Activated CD8-positive, alpha-beta T cell treated with anti-CD3 and anti-CD28 coated beads, Interleukin-2, amount 10 ng/mL, durations not matched to agents 7 days and 5 days (primary cell): Measurements from ENCODE around the gene CELF4. TPM values are rescaled to one million over a fixed set of nuclear protein-coding genes. Genes with fewer than 3 reads are reported as not detected.
A peak's percentile ranks its signal among the peaks of the same experiment; 100 is the strongest.

Experiments used
- ATAC-seq: fragments of 150-1000 bp; cut with Tn5 transposase; one replicate; pipeline ENCODE4 v1.10.0; 2021; ENCODE audit warnings: moderate library complexity
- CTCF ChIA-PET: fragments of 350-600 bp; sonication (Branson Sonifier 250); formaldehyde crosslinking; loops from one replicate; lab custom pipeline; 2021; ENCODE audit warnings: antibody characterized with exemption; lab: Charles Lee
- POLR2A ChIA-PET: fragments of 350-600 bp; sonication (Branson Sonifier 250); formaldehyde crosslinking; loops from one replicate; lab custom pipeline; 2021; ENCODE audit warnings: antibody characterized with exemption; lab: Charles Lee
- DNase-seq: peaks from one replicate; pipeline ENCODE4 v3.0.0-alpha.2; 2020
- H3K27ac Mint-ChIP-seq: one replicate; pipeline ENCODE4 v1.8.0; 2021; ENCODE audit warnings: mild to moderate bottlenecking, mixed read lengths
- H3K27me3 Mint-ChIP-seq: one replicate; pipeline ENCODE4 v1.8.0; 2021; ENCODE audit warnings: low read depth, mixed read lengths
- H3K36me3 Mint-ChIP-seq: one replicate; pipeline ENCODE4 v1.8.0; 2021; ENCODE audit warnings: low read depth, mixed read lengths
- H3K4me1 Mint-ChIP-seq: one replicate; pipeline ENCODE4 v1.8.0; 2021; ENCODE audit warnings: low read depth, mixed read lengths
- H3K4me3 Mint-ChIP-seq: one replicate; pipeline ENCODE4 v1.8.0; 2021; ENCODE audit warnings: mild to moderate bottlenecking, mixed read lengths
- H3K9me3 Mint-ChIP-seq: one replicate; pipeline ENCODE4 v1.8.0; 2022; ENCODE audit warnings: mixed read lengths; ENCODE audit not compliant: insufficient read depth
- total RNA-seq, 2 experiments: library from RNA; stranded (reverse); gene quantifications; one replicate each; pipeline ENCODE4 v1.2.3, GENCODE V29; 2021

CELF4 gene
- total RNA-seq, 2 experiments from 2014 or later = not detected

DNA sequence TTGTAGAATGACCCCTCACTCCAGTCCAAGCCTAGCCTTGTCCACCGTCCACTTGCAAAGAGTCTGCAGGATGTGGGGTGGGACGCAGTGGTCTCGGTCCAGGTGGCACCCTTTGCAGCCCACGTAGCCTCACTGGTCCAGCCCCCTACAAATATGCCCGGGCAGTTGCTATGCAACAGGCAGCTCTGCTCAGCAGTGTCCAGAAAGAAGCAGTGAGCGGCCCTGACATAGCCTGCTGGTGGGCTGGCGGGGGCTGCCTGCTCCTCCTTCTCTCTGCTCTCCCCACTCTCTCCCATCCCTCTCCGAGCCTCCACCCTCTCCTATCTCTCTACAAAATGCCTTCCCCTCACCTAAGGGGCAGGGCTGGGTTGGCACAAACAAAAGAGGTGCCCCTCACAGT, 233.4 kb downstream of the CELF4 start:
- Mint-ChIP-seq H3K4me3 (no peak overlapping the region), H3K27ac (no peak overlapping the region), H3K27me3 (no peaks in the 10 kb centered on the region), H3K36me3 (no peaks in the 10 kb centered on the region), H3K9me3 (no peaks in the 10 kb centered on the region), H3K4me1 (no peaks in the 10 kb centered on the region)
- ChIA-PET CTCF (no interaction called here), POLR2A (no interaction called here)
- DNase-seq (no peak), ATAC-seq (no peak)

DNA sequence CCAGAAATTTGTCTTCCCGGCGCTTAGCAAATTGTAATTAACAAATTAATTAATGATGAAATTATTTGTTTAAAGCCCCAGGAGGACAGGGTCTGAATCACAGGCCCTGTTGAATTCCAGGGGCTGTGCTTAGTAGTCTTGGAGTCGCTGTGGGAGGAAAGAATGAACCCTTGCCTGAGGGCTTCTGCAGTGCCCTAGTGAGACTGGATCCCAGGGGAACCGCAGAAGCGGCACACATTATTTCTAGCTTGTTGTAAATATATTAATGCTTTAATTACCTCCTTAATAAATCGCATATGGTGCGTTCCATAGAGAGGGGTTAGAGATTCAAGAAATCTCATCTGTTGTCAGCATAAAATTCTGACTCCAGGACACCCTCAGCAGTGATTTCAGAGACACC, 235.4 kb downstream of the CELF4 start:
- Mint-ChIP-seq H3K27me3 (no peaks in the 10 kb centered on the region), H3K4me3 (no peak overlapping the region), H3K4me1 (no peaks in the 10 kb centered on the region), H3K9me3 (no peaks in the 10 kb centered on the region), H3K36me3 (no peaks in the 10 kb centered on the region), H3K27ac (no peak overlapping the region)
- ChIA-PET POLR2A (no interaction called here), CTCF (no interaction called here)
- DNase-seq (no peak), ATAC-seq (no peak)

DNA sequence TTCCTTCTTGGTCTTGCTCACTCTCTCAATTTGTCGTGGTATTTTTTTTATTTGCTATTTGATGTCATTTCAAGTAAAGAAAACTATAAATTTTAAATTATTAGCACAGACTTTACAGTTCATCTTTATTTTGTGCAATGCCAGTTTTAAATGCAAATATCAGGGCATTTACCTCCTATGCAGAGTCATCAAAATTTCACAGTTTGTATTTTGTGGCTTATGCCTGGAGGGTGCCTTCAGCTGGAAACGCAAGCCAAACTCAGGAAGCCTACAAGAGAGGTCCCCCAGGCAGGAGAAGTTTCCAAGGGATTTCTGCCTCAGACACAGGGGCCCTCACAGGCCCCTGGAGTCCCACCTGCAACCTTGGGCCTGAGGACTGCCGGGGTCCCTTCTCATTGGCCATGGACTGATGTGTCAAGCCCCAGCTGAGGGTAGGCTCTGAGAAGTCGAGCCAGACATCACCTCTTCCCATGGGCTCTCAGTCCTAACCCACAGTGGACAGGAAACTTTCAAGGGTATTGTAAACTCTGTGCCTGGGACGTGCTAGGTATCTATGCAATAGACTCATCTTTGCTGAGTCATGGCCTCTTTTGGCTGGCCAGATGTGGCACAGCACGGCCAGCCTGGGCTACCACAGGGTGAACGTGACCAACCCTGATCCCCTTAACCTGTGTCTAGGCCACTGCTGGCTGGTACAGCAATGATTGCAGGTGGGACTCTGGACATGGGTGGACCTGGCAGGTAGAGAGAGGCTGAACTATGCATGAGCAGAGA, 236.5 kb downstream of the CELF4 start:
- no peak overlapping the region for H3K27ac Mint-ChIP-seq
- H3K4me3 Mint-ChIP-seq = no peak overlapping the region
- no peak for DNase-seq
- H3K27me3 Mint-ChIP-seq = no peaks in the 10 kb centered on the region
- no peak for ATAC-seq
- H3K9me3 Mint-ChIP-seq = no peaks in the 10 kb centered on the region
- ChIA-PET CTCF (no interaction called here), POLR2A (no interaction called here)
- H3K4me1 Mint-ChIP-seq = no peaks in the 10 kb centered on the region
- H3K36me3 Mint-ChIP-seq = no peaks in the 10 kb centered on the region

DNA sequence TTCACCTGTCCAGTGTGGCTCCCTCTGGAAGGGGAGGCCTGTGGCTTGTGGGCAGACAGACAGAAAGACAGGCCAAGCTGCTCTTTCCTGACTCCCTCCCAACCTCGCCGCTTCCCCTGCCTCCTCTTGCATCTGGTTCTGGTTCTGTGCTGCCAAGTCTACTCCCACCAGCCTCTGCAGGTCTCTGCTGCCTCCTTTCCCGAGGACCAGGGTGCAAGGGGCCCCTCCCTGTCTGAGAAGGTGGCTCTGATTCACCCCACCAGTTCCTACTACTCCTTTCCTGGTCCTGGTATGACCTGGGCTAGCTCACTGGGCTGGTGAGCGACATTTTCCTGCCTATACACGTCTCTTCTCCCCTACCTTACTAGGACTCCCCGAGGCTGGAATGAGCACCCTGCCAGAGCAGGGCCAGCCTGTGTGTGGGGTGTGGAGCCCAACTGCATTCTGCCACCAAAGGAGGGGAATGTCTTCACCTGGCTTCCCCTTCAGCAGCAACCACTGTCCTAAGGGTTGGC, 238.5 kb downstream of the CELF4 start:
- CTCF ChIA-PET = no interaction called here
- no peak for DNase-seq
- Mint-ChIP-seq H3K27me3 (no peaks in the 10 kb centered on the region), H3K9me3 (no peaks in the 10 kb centered on the region), H3K4me1 (no peaks in the 10 kb centered on the region), H3K4me3 (no peak overlapping the region), H3K36me3 (no peaks in the 10 kb centered on the region), H3K27ac (no peak overlapping the region)
- ATAC-seq = no peak
- POLR2A ChIA-PET = no interaction called here

DNA sequence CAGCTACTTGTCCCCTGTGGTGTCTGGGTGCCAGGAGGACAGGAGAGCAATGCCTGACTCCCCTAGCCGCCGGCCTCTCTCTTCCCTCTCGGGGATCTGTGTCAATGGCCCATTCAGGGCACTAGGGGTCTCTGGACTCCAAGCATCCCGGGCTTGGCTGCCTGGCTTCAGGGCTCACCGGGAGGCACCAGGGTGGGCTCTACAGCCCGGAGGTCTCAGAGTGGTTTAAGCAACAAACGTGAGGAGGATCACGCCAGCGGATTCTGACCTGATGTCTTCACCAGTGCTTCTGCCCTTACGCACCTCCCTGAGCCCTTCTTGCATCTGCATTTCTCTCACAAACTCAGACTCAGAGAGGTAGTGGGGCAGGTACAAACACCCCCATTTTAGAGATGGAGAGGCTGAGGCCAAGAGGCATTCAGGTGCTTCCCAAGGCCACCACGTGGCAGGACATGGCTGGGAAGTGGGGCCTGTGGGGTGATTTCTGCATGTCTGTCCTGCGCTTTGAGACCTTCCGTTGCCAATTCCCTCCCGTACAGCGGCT, 243.0 kb downstream of the CELF4 start:
- Mint-ChIP-seq H3K9me3 (no peaks in the 10 kb centered on the region), H3K27ac (no peak overlapping the region), H3K27me3 (no peaks in the 10 kb centered on the region), H3K4me3 (no peak overlapping the region), H3K36me3 (no peaks in the 10 kb centered on the region), H3K4me1 (no peaks in the 10 kb centered on the region)
- ATAC-seq (peak; percentile 71), DNase-seq (peak; percentile 33)
- POLR2A ChIA-PET = no interaction called here
- CTCF ChIA-PET = no interaction called here

DNA sequence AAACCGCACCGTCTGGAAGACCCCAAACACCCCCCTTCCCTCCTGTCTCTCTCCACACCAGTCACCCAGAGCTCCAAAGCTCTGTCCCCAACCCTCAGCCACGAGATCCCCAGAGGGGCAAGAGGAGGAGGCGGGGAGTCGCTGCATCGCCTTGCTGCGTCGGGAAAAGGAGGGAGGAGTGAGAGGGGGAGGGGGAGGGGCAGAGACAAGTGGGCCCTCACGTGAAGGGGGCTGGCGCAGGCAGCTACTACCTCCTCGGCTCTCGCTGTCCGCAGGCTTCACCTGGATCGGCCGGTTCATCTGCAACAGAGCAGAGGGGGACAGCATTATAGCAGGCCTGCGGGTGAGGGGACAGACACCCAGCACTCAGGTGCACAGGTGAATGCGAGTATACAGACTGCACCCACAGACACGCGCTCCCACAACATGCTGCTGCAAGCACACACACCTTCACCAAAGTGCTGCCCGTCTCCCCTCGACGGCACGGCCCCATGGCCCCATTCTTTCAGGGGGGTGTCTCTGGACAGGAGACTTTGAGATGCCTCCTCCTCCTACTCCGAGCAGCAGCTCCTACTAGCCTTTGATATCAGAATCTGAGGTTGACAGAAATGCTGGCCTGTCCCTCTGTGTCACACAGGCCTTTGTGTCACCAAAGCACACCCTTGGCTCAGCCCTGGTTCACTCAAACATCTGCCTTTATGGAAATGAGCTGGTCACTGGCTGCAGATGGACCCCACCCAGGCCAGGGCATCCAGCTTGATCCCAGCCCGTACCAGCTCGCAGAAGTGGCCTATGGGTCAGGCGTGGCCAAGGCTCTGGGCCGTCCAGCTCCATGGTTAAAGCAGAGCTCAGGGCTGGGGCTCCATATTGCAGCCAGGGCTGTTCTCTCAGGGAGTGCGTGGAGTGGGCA, 243.8 kb downstream of the CELF4 start:
- CTCF ChIA-PET = no interaction called here
- Mint-ChIP-seq H3K4me1 (no peaks in the 10 kb centered on the region), H3K27me3 (no peaks in the 10 kb centered on the region), H3K36me3 (no peaks in the 10 kb centered on the region), H3K9me3 (no peaks in the 10 kb centered on the region), H3K4me3 (no peak overlapping the region), H3K27ac (no peak overlapping the region)
- DNase-seq = no peak
- ATAC-seq = no peak
- POLR2A ChIA-PET = no interaction called here

DNA sequence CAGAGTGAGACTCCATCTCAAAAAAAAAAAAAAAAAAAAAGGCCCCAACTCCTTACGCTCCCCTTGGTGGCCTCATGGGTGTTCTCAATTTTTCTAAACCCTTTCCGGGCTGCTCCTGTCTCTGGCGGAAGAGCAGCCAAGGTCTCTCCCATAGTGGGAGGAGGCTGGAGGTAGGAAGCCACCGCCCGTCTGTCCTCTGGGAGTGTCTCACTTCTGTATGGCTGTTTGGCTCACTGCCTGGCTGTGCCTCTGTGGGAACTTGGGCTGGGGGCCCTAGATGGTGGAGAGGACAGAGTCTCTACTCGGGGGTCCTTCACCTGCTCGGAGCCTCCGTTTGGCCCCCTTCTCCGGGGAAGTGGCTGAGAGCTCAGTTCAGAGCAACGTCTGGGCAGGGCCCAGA, 245.3 kb downstream of the CELF4 start:
- ChIA-PET POLR2A (no interaction called here), CTCF (no interaction called here)
- no peaks in the 10 kb centered on the region for H3K36me3 Mint-ChIP-seq
- no peaks in the 10 kb centered on the region for H3K9me3 Mint-ChIP-seq
- no peak overlapping the region for H3K4me3 Mint-ChIP-seq
- H3K4me1 Mint-ChIP-seq = no peaks in the 10 kb centered on the region
- DNase-seq = no peak
- no peak overlapping the region for H3K27ac Mint-ChIP-seq
- H3K27me3 Mint-ChIP-seq = no peaks in the 10 kb centered on the region
- no peak for ATAC-seq

DNA sequence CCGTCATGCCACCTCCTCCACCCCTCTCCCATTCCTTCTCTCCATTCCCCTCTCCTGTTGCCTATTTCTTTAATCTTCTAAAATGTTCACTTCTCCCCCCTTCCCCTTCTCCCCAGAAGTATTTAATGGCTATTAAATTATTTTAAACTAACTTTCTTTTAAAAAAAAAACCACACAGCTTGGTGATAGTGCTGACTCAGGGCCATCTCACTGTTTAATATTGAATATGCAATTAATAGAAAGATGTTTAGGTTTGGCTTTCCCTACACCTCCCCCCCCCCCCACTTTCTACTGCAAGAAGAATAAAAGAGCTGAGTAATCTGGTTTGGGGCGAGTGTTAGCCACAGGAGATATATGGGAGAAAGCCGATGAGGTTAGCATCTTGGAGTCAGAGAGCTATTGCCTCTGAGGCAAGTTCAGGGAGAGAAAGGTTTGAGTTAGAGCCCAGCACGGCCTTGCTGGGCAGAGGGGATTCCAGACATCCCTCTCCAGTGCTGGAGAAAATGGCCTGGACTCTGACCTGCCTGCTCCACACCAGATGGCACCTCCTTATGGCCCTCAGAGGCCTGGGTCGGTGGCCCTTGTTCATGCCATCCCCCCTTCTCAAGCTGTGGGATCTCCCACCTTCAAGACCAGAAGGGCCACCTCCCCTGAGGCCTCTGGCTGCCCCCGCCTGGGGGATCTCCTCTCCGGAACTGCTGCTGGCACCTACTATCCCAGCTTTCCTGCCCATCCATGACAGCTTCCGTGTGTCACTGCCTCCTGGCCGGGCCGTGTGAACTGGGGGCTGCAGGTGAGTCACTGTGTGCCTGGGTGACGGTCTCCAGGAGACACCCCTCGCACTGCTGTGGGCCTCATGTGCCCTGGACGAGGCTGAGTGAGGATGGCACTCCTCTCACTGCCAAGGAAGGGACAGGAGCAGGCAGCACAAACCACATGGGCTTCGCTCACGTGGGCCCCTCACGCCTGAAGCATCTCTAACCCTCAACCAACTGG, 246.9 kb downstream of the CELF4 start:
- ATAC-seq = no peak
- no peaks in the 10 kb centered on the region for H3K27me3 Mint-ChIP-seq

DNA sequence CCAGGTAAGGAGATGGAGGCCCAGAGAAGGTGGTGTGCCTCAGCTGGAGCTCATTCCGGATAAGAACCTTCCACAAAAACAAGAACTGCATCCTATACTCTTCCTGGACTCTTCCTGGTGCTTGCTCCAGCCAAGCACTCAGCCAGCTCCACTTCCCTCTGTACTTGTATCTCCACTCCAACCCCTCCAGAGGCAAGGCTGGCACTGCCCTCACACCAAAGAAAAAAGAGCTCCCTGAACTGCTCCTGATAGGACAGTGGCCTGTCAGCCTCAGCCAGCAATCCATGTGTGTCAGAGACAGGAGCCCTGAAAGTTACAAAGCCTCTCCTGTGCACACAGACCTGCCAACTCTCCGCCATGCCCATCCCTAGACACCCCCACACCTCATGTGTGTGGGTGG, 248.1 kb downstream of the CELF4 start:
- POLR2A ChIA-PET = no interaction called here

More for the DNA sequence above, 246.9 kb downstream of the CELF4 start:
- H3K9me3 Mint-ChIP-seq = no peaks in the 10 kb centered on the region
- DNase-seq = no peak
- no peak overlapping the region for H3K4me3 Mint-ChIP-seq
- no peaks in the 10 kb centered on the region for H3K4me1 Mint-ChIP-seq
- CTCF ChIA-PET = no interaction called here
- H3K27ac Mint-ChIP-seq = no peak overlapping the region
- no peaks in the 10 kb centered on the region for H3K36me3 Mint-ChIP-seq
- POLR2A ChIA-PET = no interaction called here

DNA sequence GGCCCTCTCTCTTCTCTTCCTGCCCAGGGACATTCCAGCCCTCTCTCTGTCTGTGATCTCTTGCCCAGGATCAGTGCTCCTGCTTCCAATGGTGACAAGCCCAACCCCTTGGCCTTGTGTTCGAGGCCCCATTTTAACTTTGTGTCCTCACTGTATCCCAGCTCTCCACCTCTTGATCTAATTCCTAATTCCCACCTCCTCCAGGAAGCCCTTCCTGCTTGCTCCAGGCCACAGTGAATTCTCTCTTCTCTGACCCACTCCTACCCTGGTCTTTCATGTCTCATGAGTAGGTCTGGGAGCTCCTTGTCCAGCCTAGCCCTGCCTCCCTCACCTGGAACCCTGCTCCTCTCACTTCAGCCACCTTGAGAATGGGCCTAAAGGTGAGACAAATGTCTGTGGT, 249.1 kb downstream of the CELF4 start:
- Mint-ChIP-seq H3K4me3 (no peak overlapping the region), H3K4me1 (no peaks in the 10 kb centered on the region), H3K27ac (no peak overlapping the region), H3K9me3 (no peaks in the 10 kb centered on the region), H3K36me3 (no peaks in the 10 kb centered on the region), H3K27me3 (no peaks in the 10 kb centered on the region)
- no peak for DNase-seq
- ATAC-seq = no peak
- ChIA-PET CTCF (no interaction called here), POLR2A (interaction anchor here (0.6 kb wide), 1 partner anchor 984 kb away, joined by 4 read pairs; no protein-coding TSS in a partner anchor)

More for the DNA sequence above, 248.1 kb downstream of the CELF4 start:
- ATAC-seq (no peak), DNase-seq (no peak)
- H3K27ac Mint-ChIP-seq = no peak overlapping the region
- CTCF ChIA-PET = no interaction called here
- no peaks in the 10 kb centered on the region for H3K36me3 Mint-ChIP-seq
- no peaks in the 10 kb centered on the region for H3K4me1 Mint-ChIP-seq
- no peaks in the 10 kb centered on the region for H3K27me3 Mint-ChIP-seq
- no peak overlapping the region for H3K4me3 Mint-ChIP-seq
- H3K9me3 Mint-ChIP-seq = no peaks in the 10 kb centered on the region

DNA sequence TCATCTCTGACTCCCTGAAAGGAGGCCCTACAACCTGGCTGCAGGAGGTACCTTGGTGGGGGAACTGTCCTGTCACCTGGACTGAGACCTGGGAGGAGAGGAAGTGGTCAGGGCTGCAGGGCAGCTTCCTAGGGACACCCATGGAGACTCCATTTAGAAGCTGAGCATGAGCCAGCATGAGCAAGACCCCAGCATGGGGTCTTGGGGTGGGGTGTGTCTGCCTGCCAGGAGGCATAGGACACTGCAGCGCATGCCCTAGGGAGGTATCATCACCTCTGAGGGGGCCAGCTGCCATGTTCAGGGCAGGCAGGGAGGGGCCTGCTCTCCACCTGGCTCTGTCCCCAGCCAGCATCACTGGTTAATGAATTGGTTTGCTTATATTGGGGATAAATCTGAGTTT, 249.7 kb downstream of the CELF4 start:
- H3K36me3 Mint-ChIP-seq = no peaks in the 10 kb centered on the region
- H3K9me3 Mint-ChIP-seq = no peaks in the 10 kb centered on the region
- ChIA-PET CTCF (no interaction called here), POLR2A (no interaction called here)
- no peaks in the 10 kb centered on the region for H3K27me3 Mint-ChIP-seq
- H3K27ac Mint-ChIP-seq = no peak overlapping the region
- DNase-seq (no peak), ATAC-seq (no peak)
- no peaks in the 10 kb centered on the region for H3K4me1 Mint-ChIP-seq
- no peak overlapping the region for H3K4me3 Mint-ChIP-seq
